HG03342 (cell line): ENCODE data around the gene CORO1A.
"Not testable (repeated sequence)": the region's sequence is repeated elsewhere in the genome, so short reads cannot be mapped to it uniquely, and the experiment has no call there.

Experiments used
- ATAC-seq: cut with Tn5 transposase; IDR thresholded peaks from one replicate; pipeline ENCODE4 v1.9.1; 2021; ENCODE audit warnings: mild to moderate bottlenecking, moderate library complexity; ENCODE audit not compliant: unreplicated experiment

The CORO1A gene

GRCh38 chr16:30199608-30200343 is 16.4 kb downstream of the CORO1A start:
- not testable (repeated sequence) for ATAC-seq

- not testable (repeated sequence) for ATAC-seq
Measured at GRCh38 chr16:30205541-30206236, 22.3 kb downstream of the CORO1A start.

GRCh38 chr16:30206252-30206651 is 22.9 kb downstream of the CORO1A start:
- not testable (repeated sequence) for ATAC-seq

- not testable (repeated sequence) for ATAC-seq
Measured at GRCh38 chr16:30207063-30207704, 23.8 kb downstream of the CORO1A start.

GRCh38 chr16:30209032-30209431 is 25.6 kb downstream of the CORO1A start:
- not testable (repeated sequence) for ATAC-seq

- not testable (repeated sequence) for ATAC-seq
Measured at GRCh38 chr16:30211414-30211813, 28.0 kb downstream of the CORO1A start.

GRCh38 chr16:30217082-30217481 is 33.7 kb downstream of the CORO1A start:
- ATAC-seq: not testable (repeated sequence)
